ENCODE results near the gene SYT11. TPM values are rescaled to one million over a fixed set of nuclear protein-coding genes. Genes with fewer than 3 reads are reported as not detected.

SYT11 gene
- total and polyA plus RNA-seq, 10 of the 15 experiments (the other 5 are each of a cell fraction or from before 2014, with no cell fraction given), result 7.7 to 21.2 (median 13.5) TPM

DNA sequence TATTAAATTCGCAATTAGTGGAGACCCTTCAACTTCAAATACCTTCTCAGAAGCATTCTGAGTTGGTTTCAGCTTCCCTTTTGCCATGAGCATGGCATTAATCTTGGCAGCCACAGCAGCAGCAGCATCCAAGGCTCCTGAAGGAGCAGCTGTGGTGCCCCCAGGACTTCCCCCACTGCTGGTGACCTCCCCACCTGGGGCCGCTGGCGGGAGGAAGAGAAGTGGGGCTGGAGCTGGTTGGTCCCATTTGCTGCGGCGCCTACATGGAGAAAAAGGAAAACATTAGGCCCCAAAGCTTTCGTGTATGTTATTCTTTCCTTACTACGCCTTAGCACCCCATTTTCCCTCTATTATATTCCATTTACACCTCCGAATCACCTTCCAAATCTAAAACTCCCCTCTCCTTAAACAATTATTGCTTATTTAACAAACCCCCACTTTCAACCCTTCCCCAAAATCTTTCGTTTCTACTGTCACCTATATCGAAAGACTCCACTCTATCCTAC, 74.3 kb downstream of the SYT11 start:
- Histone ChIP-seq H3K27me3 (replicated peaks in 1 of 2; ENCODE audit: control insufficient read depth in 2 of 2, insufficient read depth in 2 of 2, low read length in 1 of 2) (no peaks in the 10 kb centered on the region), H3K4me3 (peak overlapping the region; percentile 99), H3K27ac (ENCODE audit: control insufficient read depth, insufficient read depth) (peak overlapping the region; percentile 87), H2AFZ (ENCODE audit: control insufficient read depth, low read depth, low read length) (no peak overlapping the region; the same call in 1 of the 2 replicates), H3K9me3 (replicated peaks; ENCODE audit: control insufficient read depth, insufficient read depth, low read length) (no peaks in the 10 kb centered on the region), H3K4me1 (ENCODE audit: control insufficient read depth, insufficient read depth, low read length) (peaks cover 13% of the 10 kb centered on the region), H3K79me2 (ENCODE audit: control insufficient read depth, insufficient read depth, low read length) (peaks cover 53% of the 10 kb centered on the region), H4K20me1 (ENCODE audit: control insufficient read depth, insufficient read depth) (peaks cover 5% of the 10 kb centered on the region; the same call in 1 of the 2 replicates), H3K9ac (ENCODE audit: control insufficient read depth, insufficient read depth, low read length) (peak overlapping the region; percentile 89), H3K4me2 (ENCODE audit: control insufficient read depth, insufficient read depth) (peak overlapping the region; percentile 80), H3K36me3 (ENCODE audit: control insufficient read depth in 2 of 2, insufficient read depth in 2 of 2, low read length in 1 of 2) (peaks cover 2 to 19% of the 10 kb centered on the region in 2 experiments)
- ChIA-PET SMC1A (ENCODE audit: uncharacterized antibody, unreplicated experiment) (interaction anchor here (0.7 to 6.0 kb wide), 15 partner anchors 17 to 132 kb away, joined by 3 to 51 read pairs (median 5); partner anchors contain the start of genes GON4L, SSR2 and SYT11), CTCF (interaction anchor here (0.9 to 6.4 kb wide), 9 partner anchors 43 to 683 kb away, joined by 3 to 84 read pairs (median 5); partner anchors contain the start of gene SYT11), RAD21 (ENCODE audit: unreplicated experiment) (interaction anchor here (0.6 to 6.4 kb wide), 10 partner anchors 9 to 193 kb away, joined by 3 to 49 read pairs (median 6); partner anchors contain the start of genes ARHGEF2 and SYT11), POLR2A (interaction anchor here (0.6 to 4.2 kb wide), 11 partner anchors 11 to 433 kb away, joined by 3 to 78 read pairs (median 8); partner anchors contain the start of genes ARHGEF2, GON4L, RIT1 and SYT11)
- BruUV-seq (replicated peaks), result no TSS peak
- in situ Hi-C loops (cut with MboI) (loop anchor here (5.0 kb wide), 1 partner anchor 134 kb away; no protein-coding TSS in a partner anchor), intact Hi-C loops (cut with micrococcal nuclease; ENCODE audit: unreplicated experiment) (loop anchor here (2.0 kb wide), 2 partner anchors 77 to 79 kb away; partner anchors contain the start of gene GON4L)
- ATAC-seq, result peak; percentile 22
- FAIRE-seq, result no peak
- 0 out of 2 replicates have a peak, but pooled peaks have one; percentile 16 for TF ChIP-seq BMI1 (IDR thresholded peaks at IDR 0.05; ENCODE audit: borderline replicate concordance)
- 0 out of 2 replicates have a peak, but pooled peaks have one; percentile 12 for TF ChIP-seq TCF12 (IDR thresholded peaks at IDR 0.05; ENCODE audit: low read depth, low read length)
- TF ChIP-seq FOXK2 (IDR thresholded peaks at IDR 0.05), result no peak
- TF ChIP-seq, protein P1, sequence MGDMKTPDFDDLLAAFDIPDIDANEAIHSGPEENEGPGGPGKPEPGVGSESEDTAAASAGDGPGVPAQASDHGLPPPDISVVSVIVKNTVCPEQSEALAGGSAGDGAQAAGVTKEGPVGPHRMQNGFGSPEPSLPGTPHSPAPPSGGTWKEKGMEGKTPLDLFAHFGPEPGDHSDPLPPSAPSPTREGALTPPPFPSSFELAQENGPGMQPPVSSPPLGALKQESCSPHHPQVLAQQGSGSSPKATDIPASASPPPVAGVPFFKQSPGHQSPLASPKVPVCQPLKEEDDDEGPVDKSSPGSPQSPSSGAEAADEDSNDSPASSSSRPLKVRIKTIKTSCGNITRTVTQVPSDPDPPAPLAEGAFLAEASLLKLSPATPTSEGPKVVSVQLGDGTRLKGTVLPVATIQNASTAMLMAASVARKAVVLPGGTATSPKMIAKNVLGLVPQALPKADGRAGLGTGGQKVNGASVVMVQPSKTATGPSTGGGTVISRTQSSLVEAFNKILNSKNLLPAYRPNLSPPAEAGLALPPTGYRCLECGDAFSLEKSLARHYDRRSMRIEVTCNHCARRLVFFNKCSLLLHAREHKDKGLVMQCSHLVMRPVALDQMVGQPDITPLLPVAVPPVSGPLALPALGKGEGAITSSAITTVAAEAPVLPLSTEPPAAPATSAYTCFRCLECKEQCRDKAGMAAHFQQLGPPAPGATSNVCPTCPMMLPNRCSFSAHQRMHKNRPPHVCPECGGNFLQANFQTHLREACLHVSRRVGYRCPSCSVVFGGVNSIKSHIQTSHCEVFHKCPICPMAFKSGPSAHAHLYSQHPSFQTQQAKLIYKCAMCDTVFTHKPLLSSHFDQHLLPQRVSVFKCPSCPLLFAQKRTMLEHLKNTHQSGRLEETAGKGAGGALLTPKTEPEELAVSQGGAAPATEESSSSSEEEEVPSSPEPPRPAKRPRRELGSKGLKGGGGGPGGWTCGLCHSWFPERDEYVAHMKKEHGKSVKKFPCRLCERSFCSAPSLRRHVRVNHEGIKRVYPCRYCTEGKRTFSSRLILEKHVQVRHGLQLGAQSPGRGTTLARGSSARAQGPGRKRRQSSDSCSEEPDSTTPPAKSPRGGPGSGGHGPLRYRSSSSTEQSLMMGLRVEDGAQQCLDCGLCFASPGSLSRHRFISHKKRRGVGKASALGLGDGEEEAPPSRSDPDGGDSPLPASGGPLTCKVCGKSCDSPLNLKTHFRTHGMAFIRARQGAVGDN (IDR thresholded peaks at IDR 0.05), result no peak
- 0 out of 2 replicates have a peak, but pooled peaks have one; percentile 17 for TF ChIP-seq GATAD2B (conservative IDR thresholded peaks at IDR 0.05; ENCODE audit: low read depth)
- peak; percentile 39; the same call in 1 of the 2 replicates for TF ChIP-seq LARP7 (IDR thresholded peaks at IDR 0.05)
- TF ChIP-seq WRNIP1 (IDR thresholded peaks at IDR 0.05; ENCODE audit: borderline replicate concordance, low read depth, low read length), result 0 out of 2 replicates have a peak, but pooled peaks have one; percentile 79
- 3% methylated on average over 10 of the region's 10 CpGs for WGBS (ENCODE audit: insufficient coverage, insufficient replicate concordance, low lambda C conversion rate, missing lambda C conversion rate)
- DNase-seq (ENCODE audit: low read depth, low spot score), result no peak

Measured in GM12878 (cell line).